Right atrium auricular region (tissue), 2 donors: ENCODE data around the gene PHB1. TPM values are rescaled to one million over a fixed set of nuclear protein-coding genes. Genes with fewer than 3 reads are reported as not detected.
A peak's percentile ranks its signal among the peaks of the same experiment; 100 is the strongest.

Source experiments
- DNase-seq: peaks from one replicate; pipeline ENCODE4 v3.0.0-alpha.2; 2019; ENCODE audit warnings: low spot score
- H3K27ac ChIP-seq, 2 donors: fragments of 200-600 bp; sonication (generic); 1 replicate in 1 of 2; 2 replicates in 1 of 2; pipeline ENCODE4 v1.5.1; 2016 to 2019
- H3K27me3 ChIP-seq, 2 donors: fragments of 200-600 bp; sonication (generic); one replicate each; pipeline versions ENCODE4 v1.5.1 to v1.6.0; 2017 to 2019
- H3K36me3 ChIP-seq: fragments of 200-600 bp; sonication (generic); one replicate; pipeline ENCODE4 v1.5.1; 2016
- H3K4me1 ChIP-seq, 2 donors: fragments of 200-600 bp; sonication (generic); one replicate each; pipeline versions ENCODE4 v1.5.1 to v1.6.0; 2017 to 2019
- H3K4me3 ChIP-seq, 2 donors: fragments of 200-600 bp; sonication (generic); 1 replicate in 1 of 2; 2 replicates in 1 of 2; pipeline ENCODE4 v1.5.1; 2017 to 2019; ENCODE audit warnings: mild to moderate bottlenecking in 1 of 2, moderate library complexity in 1 of 2
- H3K9me3 ChIP-seq, 2 donors: fragments of 200-600 bp; sonication (generic); one replicate each; pipeline ENCODE4 v1.5.1; 2019
- total RNA-seq, 2 donors: library from RNA; depleted of rRNA; stranded (reverse); fragments of >200 nt; gene quantifications; one replicate each; pipeline ENCODE4 v1.1.0, GENCODE V29; 2016
- TF ChIP-seq, protein P1 (sequence below), 2 donors: fragments of 200-600 bp; sonication (generic); IDR thresholded peaks; one replicate each; pipeline ENCODE4 v1.5.1; 2019; ENCODE audit warnings: antibody characterized with exemption in 2 of 2

PHB1 gene
- total RNA-seq, 2 donors from 2014 or later = 108 to 123 TPM

DNA sequence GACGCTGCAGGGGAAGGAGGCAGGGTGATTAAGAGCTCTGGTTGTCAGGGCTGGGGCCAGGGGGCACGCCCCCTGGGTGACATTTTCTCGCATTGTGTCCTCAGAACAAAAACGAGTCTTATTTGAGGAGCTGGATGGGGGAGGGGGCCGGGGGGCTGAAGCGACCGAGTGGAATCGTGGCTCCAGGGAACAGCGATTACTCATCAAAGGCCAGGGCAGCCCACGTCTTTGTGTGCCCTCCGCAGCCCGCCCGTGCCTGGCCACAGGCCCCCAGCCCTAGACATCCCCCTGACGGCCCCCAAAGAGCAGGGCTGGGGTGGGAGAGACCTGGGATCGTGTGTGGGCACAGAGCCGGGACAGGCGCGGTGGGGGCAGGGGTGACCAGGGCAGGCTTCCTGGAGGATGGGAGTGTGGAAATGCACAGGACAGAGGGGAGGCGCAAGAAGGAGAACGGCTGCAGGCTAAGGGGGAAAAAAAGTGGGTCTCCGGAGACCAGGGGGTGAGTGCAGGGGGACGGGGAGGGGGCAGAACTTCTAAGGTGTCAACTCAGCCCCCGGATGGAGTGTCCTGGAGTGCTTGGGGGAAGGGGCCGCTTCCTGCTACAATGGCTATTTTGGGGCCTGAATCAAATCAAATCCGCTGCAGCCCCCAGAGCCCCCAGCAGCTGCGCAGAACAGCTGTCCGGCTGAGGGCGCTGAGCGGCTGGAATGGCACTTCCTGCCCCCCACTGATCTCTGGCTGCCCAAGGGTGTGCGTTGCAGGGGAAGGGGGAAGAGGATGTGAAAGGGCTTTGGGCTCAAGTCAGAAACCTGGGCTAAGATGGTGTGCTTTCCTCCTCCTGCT is 24.0 kb upstream of the PHB1 start:
- Histone ChIP-seq H3K27ac (no peak overlapping the region), H3K4me3 (no peak overlapping the region), H3K27me3 (no peaks in the 10 kb centered on the region), H3K36me3 (no peaks in the 10 kb centered on the region), H3K4me1 (no peaks in the 10 kb centered on the region), H3K9me3 (no peaks in the 10 kb centered on the region)
- TF ChIP-seq, protein P1, sequence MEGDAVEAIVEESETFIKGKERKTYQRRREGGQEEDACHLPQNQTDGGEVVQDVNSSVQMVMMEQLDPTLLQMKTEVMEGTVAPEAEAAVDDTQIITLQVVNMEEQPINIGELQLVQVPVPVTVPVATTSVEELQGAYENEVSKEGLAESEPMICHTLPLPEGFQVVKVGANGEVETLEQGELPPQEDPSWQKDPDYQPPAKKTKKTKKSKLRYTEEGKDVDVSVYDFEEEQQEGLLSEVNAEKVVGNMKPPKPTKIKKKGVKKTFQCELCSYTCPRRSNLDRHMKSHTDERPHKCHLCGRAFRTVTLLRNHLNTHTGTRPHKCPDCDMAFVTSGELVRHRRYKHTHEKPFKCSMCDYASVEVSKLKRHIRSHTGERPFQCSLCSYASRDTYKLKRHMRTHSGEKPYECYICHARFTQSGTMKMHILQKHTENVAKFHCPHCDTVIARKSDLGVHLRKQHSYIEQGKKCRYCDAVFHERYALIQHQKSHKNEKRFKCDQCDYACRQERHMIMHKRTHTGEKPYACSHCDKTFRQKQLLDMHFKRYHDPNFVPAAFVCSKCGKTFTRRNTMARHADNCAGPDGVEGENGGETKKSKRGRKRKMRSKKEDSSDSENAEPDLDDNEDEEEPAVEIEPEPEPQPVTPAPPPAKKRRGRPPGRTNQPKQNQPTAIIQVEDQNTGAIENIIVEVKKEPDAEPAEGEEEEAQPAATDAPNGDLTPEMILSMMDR (IDR thresholded peaks at IDR 0.05) = no peak
- DNase-seq = no peak

DNA sequence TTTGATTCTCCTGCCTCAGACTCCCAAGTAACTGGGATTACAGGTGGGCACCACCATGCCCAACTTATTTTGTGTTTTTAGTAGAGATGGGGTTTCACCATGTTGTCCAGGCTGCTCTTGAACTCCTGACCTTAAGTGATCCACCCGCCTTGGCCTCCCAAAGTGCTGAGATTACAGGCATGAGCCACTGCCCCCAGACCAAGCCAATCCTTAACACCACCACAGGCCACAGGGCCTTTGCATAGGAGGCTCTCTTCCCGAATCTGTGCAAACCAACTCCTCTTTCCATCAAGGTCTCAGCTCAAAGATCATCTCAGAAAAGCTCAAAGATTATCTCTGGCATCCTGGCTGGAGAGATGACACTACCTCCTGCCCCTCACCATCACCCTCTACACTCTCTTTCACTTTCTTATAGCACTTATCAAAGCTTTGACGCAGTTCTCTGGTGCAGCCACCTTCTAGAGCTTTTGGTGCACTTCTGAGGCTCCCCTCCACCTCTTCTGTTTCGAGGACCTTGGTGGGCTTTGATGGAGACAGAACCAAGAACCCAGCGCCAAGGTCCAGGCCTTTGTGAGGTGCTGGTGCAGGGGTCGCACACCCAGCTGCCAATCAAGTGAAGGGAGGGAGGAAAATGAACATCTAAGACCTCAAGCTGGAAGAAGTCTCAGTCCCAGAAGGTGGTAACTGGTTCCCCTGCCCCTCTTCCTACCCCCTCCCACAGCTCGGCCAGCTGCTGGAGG is 23.2 kb upstream of the PHB1 start:
- no peak overlapping the region for H3K27ac ChIP-seq
- TF ChIP-seq, protein P1 (IDR thresholded peaks at IDR 0.05) = no peak
- H3K4me1 ChIP-seq = no peaks in the 10 kb centered on the region
- H3K9me3 ChIP-seq = no peaks in the 10 kb centered on the region
- H3K4me3 ChIP-seq = no peak overlapping the region
- no peaks in the 10 kb centered on the region for H3K36me3 ChIP-seq
- no peak for DNase-seq
- no peaks in the 10 kb centered on the region for H3K27me3 ChIP-seq

DNA sequence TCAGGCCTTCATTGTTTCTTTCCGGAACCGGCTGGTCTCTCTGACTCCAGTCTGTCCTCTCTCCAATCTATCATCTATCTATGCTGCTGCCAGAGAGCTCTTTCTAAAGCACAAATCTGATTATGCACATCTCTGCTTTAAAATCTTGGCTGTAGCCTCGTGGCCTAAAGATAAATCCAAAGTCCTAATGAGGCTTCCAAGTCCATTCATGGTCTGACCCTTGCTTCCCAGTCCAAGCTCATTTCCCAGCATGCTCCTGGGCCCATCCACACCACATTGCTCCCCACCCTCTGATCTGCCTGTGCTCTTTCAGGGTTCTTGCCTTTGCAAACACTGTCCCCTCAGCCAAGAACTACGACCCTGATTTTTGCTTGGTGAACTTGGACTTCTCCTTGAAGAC is 21.5 kb upstream of the PHB1 start:
- H3K4me1 ChIP-seq = no peaks in the 10 kb centered on the region
- DNase-seq = no peak
- H3K36me3 ChIP-seq = no peaks in the 10 kb centered on the region
- no peaks in the 10 kb centered on the region for H3K27me3 ChIP-seq
- no peaks in the 10 kb centered on the region for H3K9me3 ChIP-seq
- no peak overlapping the region for H3K27ac ChIP-seq
- H3K4me3 ChIP-seq = no peak overlapping the region
- TF ChIP-seq, protein P1 (IDR thresholded peaks at IDR 0.05) = no peak

DNA sequence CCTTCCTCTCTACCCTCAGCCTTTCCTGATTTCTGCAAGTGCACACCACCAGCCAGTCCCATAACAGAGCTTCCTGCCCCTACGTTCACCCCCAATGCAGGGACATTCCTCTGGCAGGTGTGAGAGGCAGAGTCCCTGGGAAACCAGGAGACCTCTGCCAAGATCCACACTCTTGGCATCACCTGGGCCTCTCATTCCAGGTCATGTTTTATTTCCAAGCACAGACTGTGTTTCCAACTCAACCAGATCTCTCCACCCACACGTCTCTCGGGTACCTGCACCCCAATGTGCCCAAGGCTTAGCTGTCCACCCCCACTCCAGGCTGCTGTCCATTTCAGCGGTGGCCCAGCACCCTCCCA is 21.0 kb upstream of the PHB1 start:
- Histone ChIP-seq H3K4me3 (no peak overlapping the region), H3K27me3 (no peaks in the 10 kb centered on the region), H3K4me1 (no peaks in the 10 kb centered on the region), H3K27ac (no peak overlapping the region), H3K36me3 (no peaks in the 10 kb centered on the region), H3K9me3 (no peaks in the 10 kb centered on the region)
- TF ChIP-seq, protein P1 (IDR thresholded peaks at IDR 0.05) = no peak
- no peak for DNase-seq

DNA sequence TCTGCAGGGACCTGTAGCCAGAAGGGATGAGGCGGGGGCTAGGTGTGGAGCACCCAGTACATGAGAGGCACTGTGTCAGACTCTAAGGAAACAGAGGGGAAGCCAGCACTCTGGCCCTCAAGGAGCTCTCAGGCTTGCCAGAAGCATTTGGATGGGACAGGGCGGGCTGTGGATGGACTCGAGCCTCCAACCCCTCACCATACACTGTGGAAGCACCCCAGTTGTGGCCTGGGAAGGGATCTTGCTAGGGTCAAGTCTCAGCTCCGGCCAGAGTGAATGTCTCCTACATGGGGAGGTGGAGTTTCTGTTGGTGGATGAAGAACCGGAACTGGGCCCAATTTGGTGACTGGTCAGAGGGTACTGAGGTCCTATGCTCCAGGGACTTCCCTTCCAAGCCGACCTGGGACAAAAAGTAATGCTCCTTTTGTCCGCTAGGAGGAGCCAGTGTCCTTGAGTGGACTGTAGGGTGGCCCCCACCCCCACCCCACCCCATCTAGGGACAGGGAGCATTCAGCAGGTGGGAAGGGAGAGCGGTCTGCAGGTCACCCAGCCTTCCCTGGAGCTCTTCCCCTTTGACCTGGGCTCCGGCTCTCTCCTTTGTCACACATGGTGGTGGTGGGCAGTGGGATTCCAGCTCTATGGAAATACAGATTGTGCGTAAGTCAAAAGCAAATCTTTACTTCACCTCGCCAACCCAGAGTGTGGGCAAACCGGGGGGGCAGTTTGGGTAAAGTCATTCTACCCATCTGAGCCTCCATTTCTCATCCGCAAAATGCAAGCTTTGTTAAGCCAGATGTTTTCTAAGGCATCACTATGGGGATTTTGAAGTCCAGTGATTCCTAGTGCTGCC is 20.4 kb upstream of the PHB1 start:
- Histone ChIP-seq H3K27ac (no peak overlapping the region), H3K4me3 (no peak overlapping the region), H3K36me3 (no peaks in the 10 kb centered on the region), H3K4me1 (no peaks in the 10 kb centered on the region), H3K9me3 (no peaks in the 10 kb centered on the region), H3K27me3 (no peaks in the 10 kb centered on the region)
- no peak for DNase-seq
- TF ChIP-seq, protein P1 (IDR thresholded peaks at IDR 0.05) = peak; percentile 85 to 89
